ENCODE measurements around the gene SF3A2. TPM values are rescaled to one million over a fixed set of nuclear protein-coding genes. Genes with fewer than 3 reads are reported as not detected.

The SF3A2 gene
- total and polyA plus RNA-seq, 2 donors (not counting 3 experiments of a cell fraction or from before 2014, with no cell fraction given), result 21.5 to 164 TPM

- H3K9ac ChIP-seq (replicated peaks; ENCODE audit: extremely low read depth, insufficient read depth, low read length), result no peak overlapping the region
- H3K79me2 ChIP-seq (ENCODE audit: control insufficient read depth, insufficient read depth, low read length), result no peaks in the 10 kb centered on the region
- no peak overlapping the region for H3K4me3 ChIP-seq (replicated peaks in 1 of 3; ENCODE audit: insufficient read depth in 1 of 3, low read depth in 1 of 3, low read length in 3 of 3)
- no peak overlapping the region for H2AFZ ChIP-seq (ENCODE audit: low read depth, low read length)
- FAIRE-seq (no peak), DNase-seq (ENCODE audit: low read depth, low spot score) (no peak)
- BruUV-seq (replicated peaks), result no TSS peak
- ChIA-PET POLR2A (no interaction called here), CTCF (interaction anchor here (1.2 to 2.9 kb wide), 5 partner anchors 8 to 27 kb away, joined by 3 to 14 read pairs (median 5); no protein-coding TSS in a partner anchor)
- no peaks in the 10 kb centered on the region for H3K36me3 ChIP-seq (ENCODE audit: control insufficient read depth in 2 of 2, extremely low read depth in 1 of 2, insufficient read depth in 2 of 2, low read length in 2 of 2)
- H3K9me1 ChIP-seq (replicated peaks; ENCODE audit: control insufficient read depth, extremely low read depth, insufficient read depth, low read length), result no peaks in the 10 kb centered on the region
- intact Hi-C loops (cut with micrococcal nuclease), result loop anchor here (5.0 kb wide), 1 partner anchor 39 kb away; the partner anchor contains the start of genes LSM7 and SPPL2B
- H3K4me2 ChIP-seq (ENCODE audit: insufficient read depth, low read length), result no peak overlapping the region
- no peaks in the 10 kb centered on the region for H4K20me1 ChIP-seq (replicated peaks; ENCODE audit: control insufficient read depth, extremely low read depth, insufficient read depth, low read length)
- H3K27ac ChIP-seq (ENCODE audit: insufficient read depth, low read depth, low read length), result no peak overlapping the region
- dilution Hi-C loops (cut with MboI; ENCODE audit: extremely low pct_ligation_motif_present, low sequenced_read_pairs), result no loop called here
- no peaks in the 10 kb centered on the region for H3K9me3 ChIP-seq (replicated peaks; ENCODE audit: control insufficient read depth, insufficient read depth, low read length)
- TF ChIP-seq EZH2 (IDR thresholded peaks at IDR 0.05; ENCODE audit: borderline replicate concordance, low read depth, low read length, severe bottlenecking), result no peak
- no peak for TF ChIP-seq POLR2A (IDR thresholded peaks at IDR 0.05; ENCODE audit: low read depth, low read length)
- no peak for TF ChIP-seq GATA2 (IDR thresholded peaks at IDR 0.05; ENCODE audit: insufficient read depth, insufficient read length, low read depth, low read length)
- TF ChIP-seq CTCF (IDR thresholded peaks at IDR 0.05; ENCODE audit: extremely low read depth in 1 of 2, insufficient read depth in 1 of 2, low read depth in 1 of 2, low read length in 2 of 2), result no peak
- no peak for TF ChIP-seq POLR2AphosphoS5 (IDR thresholded peaks at IDR 0.05; ENCODE audit: insufficient read depth, low read depth, low read length)
- TF ChIP-seq MYC (IDR thresholded peaks at IDR 0.05; ENCODE audit: low read depth, low read length), result no peak
- no peak for TF ChIP-seq JUN (IDR thresholded peaks at IDR 0.05; ENCODE audit: borderline replicate concordance, insufficient read depth, insufficient read length, low read depth)
- no peak for TF ChIP-seq MAX (IDR thresholded peaks at IDR 0.05; ENCODE audit: insufficient read depth, insufficient read length)
- H3K4me1 ChIP-seq (ENCODE audit: control insufficient read depth, extremely low read depth, insufficient read depth, low read length), result peaks cover 5% of the 10 kb centered on the region
- H3K27me3 ChIP-seq (ENCODE audit: control insufficient read depth in 2 of 2, insufficient read depth in 2 of 2, low read length in 2 of 2), result peaks cover 35 to 38% of the 10 kb centered on the region in 2 experiments
Observed at GRCh38 chr19:2288338-2288817, 51.8 kb downstream of the SF3A2 start.

All from endothelial cell of umbilical vein (primary cell).